Erythroblast (primary cell): ENCODE results near the gene TMEM139.

Source experiments
- GATA1 ChIP-seq: IDR thresholded peaks from 2 replicates; pipeline ENCODE4 v1.6.1; 2011; ENCODE audit warnings: low read depth, mild to moderate bottlenecking, control low read depth, low read length, moderate library complexity
- POLR2A ChIP-seq: IDR thresholded peaks from 2 replicates; pipeline ENCODE4 v1.6.1; 2011; ENCODE audit warnings: mild to moderate bottlenecking, low read length

GRCh38 chr7:143284591-143285469 is at the start of gene TMEM139:
- TF ChIP-seq POLR2A = no peak
- no peak for TF ChIP-seq GATA1
